NCI-H1694 (cell line): ENCODE results near the gene MBNL1.

Experiments
- DNase-seq: peaks from one replicate; lab custom pipeline; 2025; lab: John Stamatoyannopoulos, UW

Gene MBNL1

DNA sequence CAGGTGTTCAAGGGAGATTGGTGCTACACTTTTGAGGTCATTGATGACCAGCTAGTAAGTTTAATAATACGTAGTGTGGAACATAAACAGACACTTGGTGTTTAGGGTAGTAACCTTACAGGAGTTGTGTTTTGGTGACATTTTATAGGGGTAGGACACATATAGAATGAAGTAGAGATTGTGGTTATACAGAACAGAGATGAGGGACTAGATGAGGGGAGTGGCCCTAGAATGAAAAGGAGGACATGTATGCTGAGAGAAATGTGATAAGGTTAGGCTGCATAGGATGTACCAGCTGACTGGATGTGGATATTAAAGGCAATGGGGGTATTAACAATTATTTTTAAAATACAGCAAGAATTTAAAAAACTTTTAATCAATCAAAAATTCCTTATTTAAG lies 8.0 kb downstream of the MBNL1 start:
- DNase-seq, result no peak

DNA sequence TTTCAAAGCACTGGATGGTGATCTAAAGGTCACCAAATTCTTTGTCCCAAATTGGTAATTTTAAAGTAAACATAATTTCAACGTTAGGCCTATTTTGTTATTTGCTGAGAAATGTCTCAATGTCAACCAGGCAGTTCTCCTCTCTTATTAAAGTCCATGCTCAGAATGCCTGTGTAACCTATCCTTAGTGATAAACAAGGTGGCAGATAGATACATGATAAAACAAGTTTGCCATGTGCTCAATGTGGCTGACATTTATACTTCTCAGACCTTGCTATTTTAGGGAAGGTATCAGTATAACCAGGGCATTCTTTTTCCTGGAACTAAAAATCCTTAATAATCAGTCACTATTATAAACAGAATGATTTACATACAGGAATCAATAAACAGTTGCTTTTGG lies 8.5 kb downstream of the MBNL1 start:
- DNase-seq, result no peak

DNA sequence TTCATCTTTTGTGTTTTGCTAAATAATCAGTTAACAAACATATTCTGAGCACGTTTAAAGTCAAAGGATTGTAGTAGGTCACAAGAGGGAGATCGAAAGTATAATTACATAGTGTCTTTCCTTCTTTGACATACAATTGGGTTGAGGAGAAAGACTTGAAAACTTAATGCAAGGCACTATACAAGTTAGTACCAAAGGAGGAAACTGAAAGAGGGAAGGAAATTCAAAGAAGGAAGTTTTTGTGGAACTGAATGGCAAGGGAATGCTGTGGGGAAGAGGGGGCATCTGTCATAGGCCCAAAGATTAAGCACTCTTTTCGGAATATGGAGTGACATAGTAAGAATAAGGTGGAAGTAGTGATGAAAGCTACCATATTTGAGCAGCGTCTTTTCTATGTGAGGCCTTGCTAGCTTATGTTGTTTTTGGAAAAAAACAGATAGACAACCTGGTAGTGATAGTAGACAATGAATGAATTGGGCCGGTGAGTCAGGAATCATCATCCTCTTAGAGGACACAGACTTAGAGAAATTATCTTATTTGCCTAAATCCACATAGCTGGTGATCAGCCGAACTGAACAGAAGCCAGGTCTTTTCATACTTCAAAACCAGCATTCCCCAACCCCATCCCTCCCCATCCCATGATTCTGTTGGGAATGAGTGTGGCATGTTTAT lies 10.2 kb downstream of the MBNL1 start:
- no peak for DNase-seq

- no peak for DNase-seq
These were observed 10.8 kb downstream of the MBNL1 start for GRCh38 chr3:152279479-152279878.

GRCh38 chr3:152280539-152280938 lies 11.8 kb downstream of the MBNL1 start:
- no peak for DNase-seq

- no peak for DNase-seq
These were observed 12.5 kb downstream of the MBNL1 start for GRCh38 chr3:152281133-152281713.

- no peak for DNase-seq
These were observed 14.1 kb downstream of the MBNL1 start for GRCh38 chr3:152282813-152283212.

DNA sequence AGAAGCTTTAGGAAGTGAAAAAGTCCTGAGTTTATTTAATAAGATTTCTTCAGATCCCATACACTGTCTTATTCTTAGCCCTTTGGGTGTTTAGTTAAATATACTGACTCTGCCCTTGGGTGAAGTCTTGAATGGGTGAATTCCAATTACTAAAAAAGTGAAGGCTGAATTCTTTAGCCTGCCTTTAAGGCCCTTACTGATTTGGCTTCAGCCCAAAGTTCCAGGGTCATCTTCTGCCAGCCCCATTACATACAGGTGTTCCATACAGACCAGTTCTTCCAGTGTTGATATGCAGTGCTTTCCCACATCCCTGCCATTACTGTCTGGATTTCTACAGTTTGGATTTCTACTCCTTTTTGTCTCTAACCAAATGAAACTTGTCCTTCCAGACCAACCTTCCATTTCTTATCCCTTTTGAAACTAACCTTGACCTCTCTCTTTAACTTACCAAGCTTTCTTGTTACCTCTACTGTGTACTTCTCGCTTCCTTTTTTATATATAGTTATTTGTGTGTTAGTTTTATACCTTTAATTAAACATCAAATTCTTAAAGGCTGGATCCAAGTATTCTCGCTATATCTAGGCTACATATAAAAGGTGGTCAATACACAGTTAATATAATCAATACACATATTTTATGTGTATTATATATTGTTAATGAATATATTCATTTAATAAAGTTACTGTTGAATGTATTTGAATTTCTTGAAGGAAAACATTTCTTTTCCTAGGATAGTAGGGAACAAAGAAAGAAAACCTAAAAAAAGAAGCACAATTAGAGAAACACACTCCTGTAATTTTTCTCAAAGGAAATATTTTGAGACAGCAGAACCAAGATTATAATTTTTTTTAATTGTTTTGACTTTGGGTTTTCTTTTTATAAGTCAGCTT lies 15.0 kb downstream of the MBNL1 start:
- no peak for DNase-seq

- DNase-seq, result no peak
These were observed 16.2 kb downstream of the MBNL1 start for GRCh38 chr3:152284906-152285305.

GRCh38 chr3:152285509-152285908 lies 16.8 kb downstream of the MBNL1 start:
- no peak for DNase-seq

DNA sequence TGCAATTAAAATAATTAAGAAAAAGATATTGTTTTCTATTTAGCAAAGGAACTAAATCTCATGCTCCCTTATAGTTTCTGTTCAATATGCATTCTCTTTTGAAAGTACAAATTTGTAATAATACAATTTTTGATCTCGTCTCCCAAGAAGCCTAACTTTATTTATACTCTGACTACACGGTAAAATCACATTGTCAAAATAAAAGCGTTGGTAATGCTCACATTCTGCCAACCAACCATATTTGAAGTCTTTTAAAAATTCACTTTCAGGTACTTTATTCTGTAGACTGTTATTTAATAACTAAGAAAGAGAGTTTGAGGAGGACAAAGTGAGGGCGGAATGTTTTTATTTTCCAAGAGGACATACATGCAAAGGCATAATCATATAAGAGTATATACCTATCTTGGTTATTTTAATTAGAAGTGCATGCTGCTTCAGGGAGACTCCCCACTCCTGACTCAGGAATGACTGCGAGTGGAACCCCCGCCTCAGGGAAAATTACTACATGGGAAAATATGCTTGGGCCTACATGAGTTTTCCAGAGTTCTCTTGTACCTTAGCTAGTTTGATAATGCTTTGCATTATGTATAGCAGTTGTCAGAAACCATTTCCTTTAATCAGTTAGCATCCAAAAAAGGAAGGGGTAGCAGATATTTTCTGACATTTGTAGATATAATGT lies 19.3 kb downstream of the MBNL1 start:
- DNase-seq, result no peak

DNA sequence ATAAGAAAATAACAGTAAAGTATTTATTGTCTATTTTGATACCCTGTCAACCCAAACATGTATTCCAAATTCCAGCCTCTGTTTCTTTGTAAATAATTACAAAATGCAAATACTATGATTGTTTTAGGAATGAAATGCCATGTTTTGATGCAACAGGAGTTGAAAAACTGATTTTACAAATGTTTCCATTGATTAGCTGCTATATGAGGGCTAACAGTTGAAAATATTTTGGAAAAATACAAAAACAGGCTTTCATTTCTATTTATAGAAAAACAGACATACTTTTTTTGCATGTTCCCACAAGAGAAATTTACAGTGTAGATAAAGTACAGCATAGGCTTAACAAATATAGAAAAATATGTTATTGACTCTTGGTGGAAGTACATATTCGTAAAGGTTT lies 20.0 kb downstream of the MBNL1 start:
- DNase-seq, result no peak

GRCh38 chr3:152289708-152290107 lies 21.0 kb downstream of the MBNL1 start:
- no peak for DNase-seq

DNA sequence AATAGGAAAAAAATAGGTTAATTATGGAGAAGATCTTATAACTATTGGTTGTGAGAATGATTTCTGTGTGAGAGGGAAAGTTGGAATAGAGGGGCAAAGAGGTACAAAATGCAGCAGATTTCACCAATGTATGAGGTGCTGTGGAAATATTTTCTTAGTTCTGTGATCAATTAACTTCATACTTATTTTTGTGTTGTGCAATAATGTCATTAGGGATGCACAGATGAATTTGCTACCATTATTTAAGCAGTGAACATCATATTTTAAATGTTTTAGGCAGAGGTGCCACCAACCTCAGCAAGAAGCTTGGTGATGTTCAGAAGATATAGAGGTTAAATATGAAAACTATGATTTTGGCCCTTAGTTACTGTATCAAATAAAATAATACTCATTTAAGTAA lies 21.6 kb downstream of the MBNL1 start:
- DNase-seq, result no peak

DNA sequence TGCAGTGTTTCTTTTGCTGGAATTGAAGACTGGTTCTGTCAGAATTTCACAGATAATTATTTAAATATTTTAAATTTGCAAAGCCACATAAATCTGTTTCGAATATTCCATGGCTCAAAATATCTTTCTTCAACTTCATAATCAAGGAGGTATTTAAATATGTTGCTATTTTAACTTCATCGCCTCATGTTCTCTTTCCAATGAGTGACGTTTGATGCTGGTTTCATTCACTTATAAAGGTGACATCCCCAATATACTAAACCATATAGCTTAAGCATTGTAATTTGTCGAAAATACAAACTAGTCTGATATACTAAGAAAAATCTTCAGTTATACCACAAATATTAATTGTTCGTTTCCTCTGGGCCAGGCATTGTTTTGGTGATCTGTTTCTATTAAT lies 22.5 kb downstream of the MBNL1 start:
- no peak for DNase-seq

DNA sequence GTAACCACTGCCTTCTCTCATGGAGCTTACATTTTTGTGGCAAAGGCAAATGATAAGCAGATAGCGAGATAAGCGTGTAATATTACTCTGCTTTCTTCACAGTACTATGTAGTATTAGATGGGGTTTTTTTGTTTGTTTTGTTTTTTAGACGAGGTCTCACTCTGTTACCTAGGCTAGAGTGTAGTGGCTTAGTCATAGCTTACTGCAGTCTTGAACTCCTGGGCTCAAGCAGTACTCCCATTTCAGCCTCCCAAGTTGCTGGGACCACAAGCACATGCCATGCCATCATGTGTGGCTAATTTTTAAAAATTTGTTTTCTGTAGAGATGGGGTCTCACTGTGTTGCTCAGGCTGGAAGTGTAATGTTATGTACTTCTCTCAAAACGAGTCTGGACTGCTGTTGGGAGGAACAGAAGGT lies 22.9 kb downstream of the MBNL1 start:
- DNase-seq, result no peak

- DNase-seq, result no peak
These were observed 23.6 kb downstream of the MBNL1 start for GRCh38 chr3:152292366-152292765.

GRCh38 chr3:152293347-152294006 lies 24.7 kb downstream of the MBNL1 start:
- DNase-seq, result no peak

DNA sequence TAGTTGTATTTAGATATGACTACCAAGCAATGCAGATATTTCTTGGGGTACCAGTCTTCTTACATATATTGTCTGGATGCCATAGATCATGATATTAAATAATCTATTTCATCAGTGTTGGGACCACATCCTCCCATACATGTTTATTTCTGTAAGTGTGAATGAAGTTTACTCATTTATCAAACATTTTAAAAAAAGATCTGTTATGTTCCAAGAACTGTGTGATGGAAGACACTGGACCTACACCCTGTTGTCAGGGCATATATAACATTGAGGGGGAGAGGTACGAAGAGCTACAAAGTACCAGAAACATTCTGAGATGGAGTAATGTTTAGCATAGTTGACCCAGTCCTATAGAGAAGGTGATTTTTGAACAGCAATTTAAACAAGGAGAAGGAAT lies 26.6 kb downstream of the MBNL1 start:
- no peak for DNase-seq

DNA sequence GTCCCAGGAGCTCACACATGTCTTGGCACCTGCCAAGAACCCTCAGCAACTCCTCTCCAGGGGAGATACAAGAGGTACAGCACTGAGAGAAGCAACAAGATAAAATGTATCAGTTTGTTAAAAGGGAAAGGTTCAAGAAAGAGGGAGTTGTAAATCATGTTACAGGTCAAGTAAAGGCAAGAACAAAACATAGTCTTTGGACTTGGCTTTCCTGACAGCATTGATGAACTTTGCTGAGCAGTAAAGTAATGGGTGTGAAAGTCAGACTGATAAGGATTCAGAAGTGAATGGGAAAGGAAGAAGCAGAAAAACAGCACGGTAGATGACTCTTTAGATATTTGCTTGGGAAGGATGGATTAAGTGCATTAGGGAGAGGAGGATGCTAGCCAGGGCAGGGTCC lies 27.1 kb downstream of the MBNL1 start:
- DNase-seq, result no peak

GRCh38 chr3:152296382-152296781 lies 27.7 kb downstream of the MBNL1 start:
- no peak for DNase-seq

- DNase-seq, result no peak
These were observed 28.2 kb downstream of the MBNL1 start for GRCh38 chr3:152296971-152297370.
